Measurements from ENCODE around the gene GABPB1. TPM values are rescaled to one million over a fixed set of nuclear protein-coding genes. Genes with fewer than 3 reads are reported as not detected.

Gene GABPB1
- total RNA-seq, 1 experiment from 2014 or later, result 32.5 TPM

- DNase-seq (ENCODE audit: low read depth), result no peak
Observed at GRCh38 chr15:50244959-50245624, 109.9 kb downstream of the GABPB1 start.

DNA sequence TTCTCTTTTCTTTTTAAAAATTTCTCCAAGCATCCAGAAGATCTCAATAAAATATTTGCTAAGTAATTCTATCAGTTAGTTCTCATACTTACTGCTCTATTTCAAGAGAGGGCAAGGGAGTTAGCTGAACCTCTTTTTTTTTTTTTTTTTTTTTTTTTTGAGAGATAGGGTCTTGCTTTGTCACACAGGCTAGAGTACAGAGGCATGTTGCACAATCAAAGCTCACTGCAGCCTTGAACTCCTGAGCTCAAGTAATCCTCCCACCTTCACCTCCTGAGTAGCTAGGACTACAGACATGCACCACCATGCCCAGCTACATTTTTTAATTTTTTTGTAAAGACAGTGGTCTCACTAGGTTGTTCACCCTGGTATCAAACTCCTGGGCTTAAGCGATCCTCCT lies 110.8 kb downstream of the GABPB1 start:
- no peak for DNase-seq (ENCODE audit: low read depth)

GRCh38 chr15:50241684-50242450 lies 113.1 kb downstream of the GABPB1 start:
- DNase-seq (ENCODE audit: low read depth), result peak; percentile 29

DNA sequence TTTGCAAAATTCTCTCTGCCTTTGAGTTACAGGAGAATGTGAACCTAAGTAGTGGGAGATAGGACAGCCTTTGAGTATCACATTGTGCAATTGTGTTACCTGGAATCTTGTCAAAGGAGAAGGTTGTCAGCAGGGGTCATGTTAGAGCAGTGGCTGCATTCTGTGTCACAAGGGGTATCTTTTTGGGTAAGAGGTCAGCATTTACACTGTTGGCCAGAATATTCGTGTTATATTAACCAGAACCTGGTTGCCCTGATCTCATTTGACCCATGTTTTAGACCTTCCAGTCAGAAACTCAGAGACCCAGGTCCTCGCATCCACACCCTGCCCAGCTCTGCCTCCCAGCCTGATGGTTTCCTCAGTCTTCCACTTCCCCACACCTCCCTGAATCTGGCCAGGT lies 116.7 kb downstream of the GABPB1 start:
- no peak for DNase-seq (ENCODE audit: low read depth)

GRCh38 chr15:50236433-50236832 lies 118.6 kb downstream of the GABPB1 start:
- no peak for DNase-seq (ENCODE audit: low read depth)

- no peak for DNase-seq (ENCODE audit: low read depth)
Observed at GRCh38 chr15:50235794-50236193, 119.2 kb downstream of the GABPB1 start.

DNA sequence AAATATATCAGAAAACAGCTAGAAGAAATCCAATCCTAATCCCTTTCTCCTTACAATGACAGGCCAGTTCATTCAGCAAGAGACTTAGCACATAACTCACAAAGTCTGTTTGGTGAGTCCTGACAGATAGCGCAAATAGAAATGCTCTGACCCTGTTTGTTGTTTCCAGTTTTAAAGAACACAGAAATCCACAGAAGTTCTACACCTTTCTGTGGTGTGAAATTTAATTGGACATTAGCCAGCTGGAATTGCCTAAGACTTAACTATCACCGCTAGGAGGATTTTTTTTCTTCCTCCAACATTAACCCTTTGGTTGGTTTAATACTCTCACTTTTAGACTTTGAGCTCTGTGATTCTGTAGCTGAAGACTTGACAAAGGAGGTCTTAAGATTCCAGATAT lies 120.2 kb downstream of the GABPB1 start:
- DNase-seq (ENCODE audit: low read depth), result no peak

- no peak for DNase-seq (ENCODE audit: low read depth)
Observed at GRCh38 chr15:50233192-50233736, 121.7 kb downstream of the GABPB1 start.

- no peak for DNase-seq (ENCODE audit: low read depth)
Observed at GRCh38 chr15:50232791-50233190, 122.2 kb downstream of the GABPB1 start.

DNA sequence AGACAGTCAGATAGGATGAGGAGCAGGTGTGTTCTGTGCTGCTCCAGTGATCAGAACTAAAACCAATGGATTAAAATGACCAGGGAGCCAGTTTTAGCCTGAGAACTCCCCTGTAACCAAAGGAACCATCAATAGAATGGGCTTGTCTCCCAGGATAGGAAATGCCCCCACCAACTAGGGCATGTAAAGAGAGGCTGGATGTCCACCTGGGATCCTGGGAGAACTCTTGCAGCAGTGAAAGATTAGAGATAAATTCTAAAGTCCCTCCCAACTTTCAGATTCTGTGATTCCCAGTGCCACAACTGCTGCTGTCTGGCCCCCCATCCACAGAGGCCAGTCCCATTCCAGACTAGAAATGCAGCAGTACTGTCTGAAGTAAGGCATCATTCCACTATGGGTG lies 123.2 kb downstream of the GABPB1 start:
- DNase-seq (ENCODE audit: low read depth), result no peak

DNA sequence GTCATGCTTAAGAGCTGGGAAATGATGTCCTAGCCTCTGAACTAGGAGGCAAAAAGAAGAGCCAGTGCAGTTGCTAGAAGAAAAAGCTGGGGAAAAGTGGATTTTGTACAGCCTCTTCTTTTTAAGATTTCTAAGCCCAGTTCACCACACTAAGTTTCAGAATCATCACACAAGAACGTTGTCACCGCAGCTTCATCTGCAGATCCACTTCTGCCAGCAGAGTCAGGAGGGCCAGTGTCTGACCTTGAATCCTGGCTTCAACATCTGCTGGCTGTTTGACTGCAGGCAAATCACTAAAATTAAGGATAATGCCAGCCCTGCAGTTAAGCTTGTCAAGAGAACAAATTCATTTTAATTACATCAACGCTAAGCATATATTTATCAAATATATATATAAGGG lies 125.7 kb downstream of the GABPB1 start:
- no peak for DNase-seq (ENCODE audit: low read depth)

GRCh38 chr15:50228866-50229265 lies 126.1 kb downstream of the GABPB1 start:
- no peak for DNase-seq (ENCODE audit: low read depth)

- peak; percentile 17 for DNase-seq (ENCODE audit: low read depth)
Observed at GRCh38 chr15:50227076-50227475, 127.9 kb downstream of the GABPB1 start.

GRCh38 chr15:50225938-50226337 lies 129.1 kb downstream of the GABPB1 start:
- no peak for DNase-seq (ENCODE audit: low read depth)

Other genes with a start within 250 kb of the GABPB1 start
- gene ATP8B4, start 236.0 kb downstream of the GABPB1 start, total RNA-seq (2014; rRNA removed), result 1.0 and 4.6 TPM in 2 replicates
- not detected in 2 replicates for gene SLC27A2, start 173.0 kb downstream of the GABPB1 start, total RNA-seq (2014; rRNA removed)
- gene HDC, start 89.5 kb downstream of the GABPB1 start, total RNA-seq (2014; rRNA removed), result not detected in 2 replicates
- 47.9 and 62.6 TPM in 2 replicates for gene USP8, start 69.2 kb upstream of the GABPB1 start, total RNA-seq (2014; rRNA removed)
- not detected in 2 replicates for gene USP50, start 191.5 kb upstream of the GABPB1 start, total RNA-seq (2014; rRNA removed)